ENCODE measurements around the gene AKAP13.

Gene AKAP13

DNA sequence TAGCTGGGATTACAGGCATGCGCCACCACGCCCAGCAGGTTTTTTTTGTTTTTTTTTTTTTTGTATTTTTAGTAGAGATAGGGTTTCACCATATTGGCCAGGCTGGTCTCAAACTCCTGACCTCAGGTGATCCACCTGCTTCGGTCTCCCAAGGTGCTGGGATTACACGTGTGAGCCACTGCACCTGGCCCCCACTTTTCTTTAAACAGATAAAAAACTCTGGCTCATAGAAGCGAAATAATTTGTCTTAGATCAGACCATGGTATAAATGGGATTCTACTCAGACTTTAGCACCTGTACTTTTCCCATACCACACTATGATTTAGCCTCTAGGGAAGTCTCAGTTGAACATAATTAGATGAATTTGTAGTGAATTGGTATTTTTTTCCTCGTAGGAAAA lies 182.4 kb downstream of the AKAP13 start:
- H3K27ac ChIP-seq: no peak overlapping the region
- TF ChIP-seq, protein P1, sequence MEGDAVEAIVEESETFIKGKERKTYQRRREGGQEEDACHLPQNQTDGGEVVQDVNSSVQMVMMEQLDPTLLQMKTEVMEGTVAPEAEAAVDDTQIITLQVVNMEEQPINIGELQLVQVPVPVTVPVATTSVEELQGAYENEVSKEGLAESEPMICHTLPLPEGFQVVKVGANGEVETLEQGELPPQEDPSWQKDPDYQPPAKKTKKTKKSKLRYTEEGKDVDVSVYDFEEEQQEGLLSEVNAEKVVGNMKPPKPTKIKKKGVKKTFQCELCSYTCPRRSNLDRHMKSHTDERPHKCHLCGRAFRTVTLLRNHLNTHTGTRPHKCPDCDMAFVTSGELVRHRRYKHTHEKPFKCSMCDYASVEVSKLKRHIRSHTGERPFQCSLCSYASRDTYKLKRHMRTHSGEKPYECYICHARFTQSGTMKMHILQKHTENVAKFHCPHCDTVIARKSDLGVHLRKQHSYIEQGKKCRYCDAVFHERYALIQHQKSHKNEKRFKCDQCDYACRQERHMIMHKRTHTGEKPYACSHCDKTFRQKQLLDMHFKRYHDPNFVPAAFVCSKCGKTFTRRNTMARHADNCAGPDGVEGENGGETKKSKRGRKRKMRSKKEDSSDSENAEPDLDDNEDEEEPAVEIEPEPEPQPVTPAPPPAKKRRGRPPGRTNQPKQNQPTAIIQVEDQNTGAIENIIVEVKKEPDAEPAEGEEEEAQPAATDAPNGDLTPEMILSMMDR (IDR thresholded peaks at IDR 0.05): no peak
- no peak for TF ChIP-seq ZFX (IDR thresholded peaks at IDR 0.05; ENCODE audit: borderline replicate concordance)

DNA sequence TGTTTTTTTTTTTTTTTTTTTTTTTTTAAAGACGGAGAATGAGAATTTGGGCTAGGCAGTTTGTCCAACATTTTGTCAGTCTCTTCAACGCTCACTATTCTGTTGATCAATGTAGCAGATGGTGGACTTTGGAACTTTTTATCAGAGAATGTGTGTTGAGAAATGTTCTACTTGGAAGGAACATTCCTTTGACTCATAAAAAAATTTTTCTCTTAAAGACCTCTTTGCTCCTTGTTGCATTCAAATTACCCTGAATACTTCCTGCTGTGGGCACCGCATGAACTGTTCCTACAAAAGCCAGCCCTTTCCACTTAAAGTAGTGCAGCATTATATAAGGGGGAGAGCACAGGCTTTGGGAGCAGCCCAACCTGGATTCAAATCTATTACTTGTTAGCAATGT lies 182.9 kb downstream of the AKAP13 start:
- no peak for TF ChIP-seq ZFX (IDR thresholded peaks at IDR 0.05; ENCODE audit: borderline replicate concordance)
- TF ChIP-seq, protein P1 (IDR thresholded peaks at IDR 0.05): no peak
- H3K27ac ChIP-seq: no peak overlapping the region

- H3K27ac ChIP-seq: no peak overlapping the region
- TF ChIP-seq, protein P1 (IDR thresholded peaks at IDR 0.05): no peak
- no peak for TF ChIP-seq ZFX (IDR thresholded peaks at IDR 0.05; ENCODE audit: borderline replicate concordance)
These were observed 183.3 kb downstream of the AKAP13 start for GRCh38 chr15:85563731-85564130.

- H3K27ac ChIP-seq: no peak overlapping the region
These were observed 184.3 kb downstream of the AKAP13 start for GRCh38 chr15:85564686-85565085.

DNA sequence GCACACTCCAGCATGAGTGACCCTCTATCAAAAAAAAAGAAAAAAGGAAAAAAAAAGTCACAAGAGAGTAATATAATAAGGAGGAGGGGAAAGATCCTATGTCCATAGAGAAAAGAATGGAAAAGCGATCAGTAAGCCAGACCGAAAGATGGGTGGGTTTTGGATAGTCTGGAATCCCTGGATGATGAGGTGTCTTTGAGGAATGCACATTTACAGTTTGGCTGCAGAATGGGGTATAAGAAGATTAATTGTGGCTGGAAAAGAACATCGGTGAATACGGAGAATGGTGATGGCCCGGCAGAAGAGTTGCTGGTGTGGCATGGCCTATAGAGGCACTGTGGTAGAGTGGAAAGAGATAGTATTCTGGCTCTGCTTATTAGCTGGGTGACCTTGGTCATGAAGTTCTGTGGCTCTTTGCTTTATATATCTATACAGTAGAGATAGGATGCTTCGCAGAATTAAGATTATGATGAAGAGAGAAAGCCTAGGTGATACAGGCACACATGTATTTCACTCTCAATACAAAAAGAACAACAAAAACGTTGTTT lies 187.9 kb downstream of the AKAP13 start:
- H3K27ac ChIP-seq: no peak overlapping the region
- no peak for TF ChIP-seq ZFX (IDR thresholded peaks at IDR 0.05; ENCODE audit: borderline replicate concordance)
- TF ChIP-seq, protein P1 (IDR thresholded peaks at IDR 0.05): no peak

More at GRCh38 chr15:85564686-85565085, 184.3 kb downstream of the AKAP13 start:
- no peak for TF ChIP-seq ZFX (IDR thresholded peaks at IDR 0.05; ENCODE audit: borderline replicate concordance)
- TF ChIP-seq, protein P1 (IDR thresholded peaks at IDR 0.05): no peak

DNA sequence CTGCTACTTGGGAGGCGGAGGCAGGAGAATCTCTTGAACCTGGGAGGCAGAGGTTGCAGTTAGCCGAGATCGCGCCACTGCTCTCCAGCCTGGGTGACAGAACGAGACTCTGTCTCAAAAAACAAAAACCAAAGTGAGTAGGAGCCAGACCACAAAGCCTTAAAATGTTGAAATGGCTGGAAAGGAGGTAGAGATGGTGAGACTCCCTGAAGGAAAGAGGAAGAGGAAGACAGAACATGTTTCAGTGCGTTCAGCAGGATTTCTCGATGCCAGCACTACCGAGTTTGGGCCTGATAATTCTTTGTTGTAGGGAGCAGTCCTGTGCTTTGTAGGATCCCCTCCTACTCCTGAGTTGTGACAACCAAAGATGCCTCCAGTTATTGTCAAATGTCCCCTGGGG lies 189.9 kb downstream of the AKAP13 start:
- TF ChIP-seq, protein P1 (IDR thresholded peaks at IDR 0.05): no peak
- TF ChIP-seq ZFX (IDR thresholded peaks at IDR 0.05; ENCODE audit: borderline replicate concordance): no peak
- H3K27ac ChIP-seq: no peak overlapping the region

- H3K27ac ChIP-seq: no peak overlapping the region
These were observed 191.4 kb downstream of the AKAP13 start for GRCh38 chr15:85571780-85572179.

More at GRCh38 chr15:85571780-85572179, 191.4 kb downstream of the AKAP13 start:
- TF ChIP-seq, protein P1 (IDR thresholded peaks at IDR 0.05): no peak
- TF ChIP-seq ZFX (IDR thresholded peaks at IDR 0.05; ENCODE audit: borderline replicate concordance): no peak

Measured in 22Rv1 (cell line).